CD4-positive, alpha-beta T cell treated with Interleukin-17A for 1 hour (primary cell): ENCODE results near the gene MMP23B.
"Not testable (repeated sequence)": the region's sequence is repeated elsewhere in the genome, so short reads cannot be mapped to it uniquely, and the experiment has no call there.

ENCODE experiments used
- DNase-seq: peaks from one replicate; pipeline ENCODE4 v3.0.0-alpha.2; 2020

MMP23B gene

DNA sequence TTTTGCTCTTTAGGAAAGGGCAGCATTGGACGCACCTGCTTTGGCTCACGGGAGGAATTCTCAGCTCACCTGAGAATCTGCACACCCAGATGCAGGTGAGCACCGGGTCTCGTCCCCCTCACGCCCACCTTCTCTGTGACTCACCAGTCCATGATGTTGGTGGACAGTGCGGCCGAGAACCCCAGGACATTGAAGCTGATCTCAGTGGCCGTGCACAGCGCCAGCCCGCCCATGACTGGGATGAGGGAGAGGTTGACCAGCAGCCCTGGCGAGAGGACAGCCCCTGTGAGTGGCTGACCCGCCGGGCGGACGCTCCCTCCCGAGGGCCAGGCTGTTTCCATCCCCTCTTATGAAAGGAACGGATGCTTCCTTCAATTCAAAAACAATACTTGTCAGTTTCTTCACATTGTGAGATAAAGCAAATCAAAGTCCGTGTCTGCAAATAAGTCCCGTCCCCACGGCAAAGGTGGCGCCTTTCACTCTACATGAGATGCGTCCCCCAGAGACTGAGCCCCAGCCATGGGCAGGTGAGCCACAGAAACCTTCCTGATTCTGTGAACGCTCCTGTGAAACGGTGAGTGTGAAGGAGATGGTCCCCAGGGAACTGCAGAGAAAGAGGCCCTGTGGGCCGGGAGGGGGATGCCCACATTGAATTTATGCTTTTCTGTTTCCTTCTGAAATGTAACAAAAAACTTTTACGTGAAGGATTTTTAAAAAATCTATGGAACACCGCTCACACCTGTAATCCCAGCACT lies 39.6 kb downstream of the MMP23B start:
- DNase-seq = no peak

DNA sequence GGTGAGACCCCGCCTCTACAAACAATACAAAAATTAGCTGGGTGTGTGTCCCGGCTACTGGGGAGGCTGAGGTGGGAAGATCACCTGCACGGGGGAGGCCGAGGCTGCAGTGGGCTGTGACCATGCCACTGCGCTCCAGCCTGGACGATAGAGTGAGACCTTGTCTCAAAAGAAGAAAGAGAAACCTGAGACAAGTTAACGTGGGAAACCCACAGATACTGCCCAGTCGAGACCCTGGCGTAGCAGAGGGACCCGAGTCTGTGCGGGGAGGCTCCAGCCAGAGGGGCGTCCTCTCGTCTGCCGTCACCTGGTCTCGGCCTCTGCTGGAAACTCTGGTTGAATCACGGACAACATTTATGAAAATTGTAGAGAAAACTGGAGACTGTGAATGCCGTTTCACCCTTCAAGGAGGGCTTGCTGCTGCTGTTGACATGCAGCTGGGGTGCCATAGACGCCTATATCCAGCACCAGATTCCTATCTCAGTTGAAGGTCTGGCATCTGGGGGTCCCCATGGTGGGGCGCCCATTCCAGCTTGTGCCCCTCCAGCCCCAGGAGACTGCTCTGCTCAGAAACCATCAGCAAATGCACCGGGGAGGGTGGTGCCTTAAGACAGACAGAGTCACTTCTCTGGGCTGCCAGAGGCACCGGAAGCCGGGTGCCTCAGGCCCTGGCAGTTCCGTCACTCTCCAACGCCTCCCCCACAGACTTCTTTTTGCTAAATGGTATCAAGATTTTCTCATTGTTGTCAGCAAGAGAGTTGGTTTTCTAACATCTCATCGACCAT lies 40.4 kb downstream of the MMP23B start:
- DNase-seq = no peak

DNA sequence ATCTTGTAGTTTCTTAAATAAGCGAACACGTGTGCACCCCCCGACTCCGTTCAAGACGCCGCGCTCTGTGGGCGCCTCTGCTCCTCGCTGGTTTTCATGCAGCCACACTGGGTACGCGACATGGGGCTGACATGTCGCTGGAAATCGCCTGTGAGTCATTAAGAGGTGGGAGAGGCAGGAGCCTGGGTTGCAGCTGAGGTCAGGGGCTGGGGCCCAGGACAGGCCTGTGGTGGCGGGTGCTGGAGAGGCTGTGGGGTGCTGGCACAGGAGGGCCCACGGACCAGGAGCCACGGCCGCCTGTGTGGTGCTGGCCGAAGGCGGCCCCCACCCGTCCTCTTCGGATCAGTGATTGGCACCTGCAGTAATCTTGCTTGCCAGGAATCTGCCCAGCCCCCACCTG lies 42.8 kb downstream of the MMP23B start:
- not testable (repeated sequence) for DNase-seq

- DNase-seq = not testable (repeated sequence)
Observed at GRCh38 chr1:1675218-1675617, 43.2 kb downstream of the MMP23B start.

DNA sequence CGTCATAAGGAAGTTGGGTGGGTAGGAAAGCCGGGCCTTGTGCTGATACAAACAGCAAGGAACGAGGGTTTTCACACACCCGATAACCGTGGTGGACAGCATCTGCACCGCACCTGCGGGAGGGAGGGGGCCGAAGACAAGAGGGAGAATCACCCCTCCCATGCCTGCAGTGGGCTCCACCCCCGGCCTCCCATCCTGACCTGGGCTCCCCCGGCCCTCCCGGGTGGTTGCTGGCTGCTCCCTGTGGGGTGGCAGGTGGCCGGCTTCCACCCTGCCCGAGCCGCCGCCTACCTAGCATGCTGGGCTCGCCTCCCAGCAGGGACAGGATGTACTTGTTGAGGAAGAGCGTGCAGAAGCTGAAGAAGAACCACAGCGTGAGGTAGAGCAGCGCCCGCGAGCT lies 44.1 kb downstream of the MMP23B start:
- not testable (repeated sequence) for DNase-seq

- peak; percentile 58 for DNase-seq
Observed at GRCh38 chr1:1677718-1678580, 46.0 kb downstream of the MMP23B start.

DNA sequence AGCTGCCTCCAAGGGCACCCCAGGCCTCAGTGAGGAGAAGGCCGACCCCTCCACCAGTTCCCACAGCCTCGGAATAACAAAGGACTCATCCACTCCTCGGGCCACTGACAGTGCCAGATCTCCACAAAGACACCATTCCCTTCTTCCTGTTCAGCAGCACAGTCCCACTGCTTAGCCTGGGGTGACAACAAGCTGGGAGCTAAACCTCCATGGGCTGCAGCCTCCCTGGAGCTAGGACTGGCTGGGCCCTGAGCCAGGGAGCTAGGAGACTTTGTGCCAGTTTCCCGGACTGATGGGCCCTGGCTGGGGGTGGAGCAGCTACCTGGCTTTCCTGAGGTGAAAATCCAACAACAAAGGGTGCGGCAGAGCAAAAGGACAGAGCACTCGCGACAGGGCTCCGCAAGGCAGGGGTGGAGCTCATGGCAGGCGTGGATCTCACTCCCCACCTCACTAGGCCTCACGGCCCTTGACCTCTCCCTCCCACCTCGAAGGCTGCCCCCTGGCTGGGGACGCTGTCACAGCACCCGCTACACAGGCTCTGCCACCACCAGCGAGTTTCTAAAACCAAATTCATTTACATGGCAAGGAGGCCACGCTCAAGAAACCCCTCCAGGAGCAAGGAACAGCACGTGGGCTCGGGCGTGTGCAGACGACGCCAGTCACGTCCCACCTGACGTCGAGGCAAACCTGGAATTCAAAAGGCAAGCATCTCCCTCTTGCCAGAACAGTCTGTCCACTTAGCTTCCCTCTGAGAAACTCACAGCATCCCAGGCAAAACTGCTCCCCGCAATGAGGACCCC lies 46.8 kb downstream of the MMP23B start:
- peak; percentile 56 for DNase-seq

- DNase-seq = no peak
Observed at GRCh38 chr1:1680031-1680911, 48.3 kb downstream of the MMP23B start.

DNA sequence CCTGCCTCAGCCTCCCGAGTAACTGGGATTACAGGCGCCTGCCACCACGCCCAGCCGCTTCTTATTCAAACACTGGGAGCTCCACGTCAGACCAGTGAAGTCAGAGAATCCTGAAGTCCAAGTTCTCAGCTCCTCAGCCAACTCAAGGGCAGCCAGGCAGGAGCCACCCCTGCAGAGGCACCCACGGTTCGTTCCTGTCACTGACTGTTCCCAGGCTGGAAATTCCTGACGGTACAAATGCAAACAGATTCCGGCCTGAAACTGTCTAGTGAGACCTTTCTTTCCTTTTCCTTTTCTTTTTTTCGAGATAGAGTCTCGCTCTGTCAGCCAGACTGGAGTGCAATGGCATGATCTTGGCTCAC lies 48.9 kb downstream of the MMP23B start:
- no peak for DNase-seq

- DNase-seq = no peak
Observed at GRCh38 chr1:1683104-1683905, 51.3 kb downstream of the MMP23B start.
